SH-SY5Y (cell line): ENCODE measurements around the gene LTBP3.

Experiments
- GATA2 ChIP-seq: IDR thresholded peaks from 2 replicates; pipeline ENCODE4 v1.6.1; 2011; ENCODE audit warnings: mild to moderate bottlenecking, low read depth, low read length
- GATA3 ChIP-seq: IDR thresholded peaks from 2 replicates; pipeline ENCODE4 v1.6.1; 2011; ENCODE audit warnings: low read depth, mild to moderate bottlenecking, low read length, moderate library complexity

GRCh38 chr11:65496304-65497140, 61.6 kb downstream of the LTBP3 start:
- peak; percentile 86 for TF ChIP-seq GATA2
- TF ChIP-seq GATA3 = no peak; the same call in 1 of the 2 replicates
